NB4 (cell line): Measurements from ENCODE around the gene SELENOT.

Source experiments
- POLR2A ChIP-seq: IDR thresholded peaks from 2 replicates; pipeline ENCODE4 v1.6.1; 2011; ENCODE audit warnings: mild to moderate bottlenecking; ENCODE audit not compliant: insufficient read length; ENCODE audit errors: extremely low read depth
- TF ChIP-seq, protein P1 (sequence below): IDR thresholded peaks from one replicate; pipeline ENCODE4 v1.5.1; 2012; ENCODE audit warnings: low read depth, low read length

DNA sequence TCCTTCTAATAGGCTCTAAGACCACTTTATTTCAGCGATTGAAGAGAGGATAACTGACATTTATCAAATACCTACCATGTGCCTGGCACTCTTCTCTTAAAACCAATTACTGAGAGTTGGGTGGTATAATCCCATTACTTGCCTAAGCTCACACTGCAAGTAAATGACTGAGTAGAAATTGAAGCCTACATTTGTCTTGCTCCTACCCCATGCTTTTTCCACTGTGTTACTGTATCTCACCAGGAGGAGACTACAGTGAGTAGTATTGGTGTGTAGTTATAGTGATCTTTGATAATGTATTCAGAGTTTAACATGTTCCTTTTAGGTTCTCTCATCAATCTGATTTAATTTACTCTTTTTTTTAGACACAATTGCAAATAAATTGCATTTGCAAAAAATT, 35.8 kb upstream of the SELENOT start:
- TF ChIP-seq, protein P1, sequence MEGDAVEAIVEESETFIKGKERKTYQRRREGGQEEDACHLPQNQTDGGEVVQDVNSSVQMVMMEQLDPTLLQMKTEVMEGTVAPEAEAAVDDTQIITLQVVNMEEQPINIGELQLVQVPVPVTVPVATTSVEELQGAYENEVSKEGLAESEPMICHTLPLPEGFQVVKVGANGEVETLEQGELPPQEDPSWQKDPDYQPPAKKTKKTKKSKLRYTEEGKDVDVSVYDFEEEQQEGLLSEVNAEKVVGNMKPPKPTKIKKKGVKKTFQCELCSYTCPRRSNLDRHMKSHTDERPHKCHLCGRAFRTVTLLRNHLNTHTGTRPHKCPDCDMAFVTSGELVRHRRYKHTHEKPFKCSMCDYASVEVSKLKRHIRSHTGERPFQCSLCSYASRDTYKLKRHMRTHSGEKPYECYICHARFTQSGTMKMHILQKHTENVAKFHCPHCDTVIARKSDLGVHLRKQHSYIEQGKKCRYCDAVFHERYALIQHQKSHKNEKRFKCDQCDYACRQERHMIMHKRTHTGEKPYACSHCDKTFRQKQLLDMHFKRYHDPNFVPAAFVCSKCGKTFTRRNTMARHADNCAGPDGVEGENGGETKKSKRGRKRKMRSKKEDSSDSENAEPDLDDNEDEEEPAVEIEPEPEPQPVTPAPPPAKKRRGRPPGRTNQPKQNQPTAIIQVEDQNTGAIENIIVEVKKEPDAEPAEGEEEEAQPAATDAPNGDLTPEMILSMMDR, result no peak
- TF ChIP-seq POLR2A, result no peak
